Stimulated activated CD4-positive, alpha-beta T cell treated with anti-CD3 and anti-CD28 coated beads, Interleukin-1b, Interleukin-23, amount 100 ng/mL, for 24 hours (primary cell): Measurements from ENCODE around the gene LRRC27.
"Not testable (repeated sequence)": the region's sequence is repeated elsewhere in the genome, so short reads cannot be mapped to it uniquely, and the experiment has no call there.

Experiments used
- DNase-seq, 4 experiments: peaks; one replicate each; pipeline ENCODE4 v3.0.0-alpha.2; 2020; ENCODE audit warnings: low read depth in 4 of 4, low spot score in 1 of 4

Gene LRRC27

GRCh38 chr10:132314336-132314735 is 17.7 kb upstream of the LRRC27 start:
- DNase-seq: no peak

DNA sequence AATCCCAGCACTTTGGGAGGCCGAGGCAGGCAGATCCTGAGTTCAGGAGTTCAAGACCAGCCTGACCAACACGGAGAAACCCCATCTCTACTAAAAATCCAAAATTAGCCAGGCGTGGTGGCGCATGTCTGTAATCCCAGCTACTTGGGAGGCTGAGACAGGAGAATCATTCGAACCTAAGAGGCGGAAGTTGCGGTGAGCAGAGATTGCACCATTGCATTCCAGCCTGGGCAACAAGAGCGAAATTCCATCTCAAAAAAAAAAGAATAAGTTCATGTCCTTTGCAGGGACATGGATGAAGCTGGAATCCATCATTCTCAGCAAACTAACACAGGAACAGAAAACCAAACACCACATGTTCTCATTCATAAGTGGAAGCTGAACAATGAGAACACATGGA is 17.1 kb upstream of the LRRC27 start:
- DNase-seq: not testable (repeated sequence)

DNA sequence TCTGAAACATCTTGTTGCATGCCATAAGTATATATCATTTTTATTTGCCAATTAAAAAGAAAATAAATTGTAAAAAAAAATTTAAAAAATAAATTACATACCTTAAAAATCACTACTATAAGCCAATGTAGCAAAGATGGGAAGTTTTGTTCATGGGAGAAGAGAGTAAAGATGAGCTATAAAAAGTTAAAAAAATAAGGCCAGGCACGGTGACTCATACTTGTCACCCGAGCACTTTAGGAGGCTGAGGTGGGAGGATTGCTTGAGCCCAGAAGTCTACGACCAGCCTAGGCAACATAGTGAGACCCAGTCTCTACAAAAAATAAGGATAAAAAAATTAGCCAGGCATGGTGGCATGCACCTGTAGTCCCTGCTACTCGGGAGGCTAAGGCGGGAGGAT is 15.9 kb upstream of the LRRC27 start:
- no peak for DNase-seq

DNA sequence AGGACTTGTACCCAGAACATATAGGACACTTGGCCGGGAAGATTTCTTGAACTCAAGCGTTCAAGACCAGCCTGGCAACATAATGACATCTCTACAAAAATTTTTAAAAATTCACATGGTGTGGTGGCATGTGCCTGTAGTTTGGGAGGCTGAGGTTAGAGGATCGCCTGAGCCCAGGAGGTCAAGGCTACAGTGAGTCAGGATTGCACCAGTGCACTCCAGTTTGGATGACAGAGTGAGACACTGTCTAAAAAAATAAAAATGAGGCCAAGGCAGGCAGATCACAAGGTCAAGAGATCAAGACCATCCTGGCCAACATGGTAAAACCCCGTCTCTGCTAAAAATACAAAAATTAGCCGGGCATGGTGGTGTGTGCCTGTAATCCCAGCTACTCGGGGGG is 14.5 kb upstream of the LRRC27 start:
- DNase-seq: not testable (repeated sequence)

DNA sequence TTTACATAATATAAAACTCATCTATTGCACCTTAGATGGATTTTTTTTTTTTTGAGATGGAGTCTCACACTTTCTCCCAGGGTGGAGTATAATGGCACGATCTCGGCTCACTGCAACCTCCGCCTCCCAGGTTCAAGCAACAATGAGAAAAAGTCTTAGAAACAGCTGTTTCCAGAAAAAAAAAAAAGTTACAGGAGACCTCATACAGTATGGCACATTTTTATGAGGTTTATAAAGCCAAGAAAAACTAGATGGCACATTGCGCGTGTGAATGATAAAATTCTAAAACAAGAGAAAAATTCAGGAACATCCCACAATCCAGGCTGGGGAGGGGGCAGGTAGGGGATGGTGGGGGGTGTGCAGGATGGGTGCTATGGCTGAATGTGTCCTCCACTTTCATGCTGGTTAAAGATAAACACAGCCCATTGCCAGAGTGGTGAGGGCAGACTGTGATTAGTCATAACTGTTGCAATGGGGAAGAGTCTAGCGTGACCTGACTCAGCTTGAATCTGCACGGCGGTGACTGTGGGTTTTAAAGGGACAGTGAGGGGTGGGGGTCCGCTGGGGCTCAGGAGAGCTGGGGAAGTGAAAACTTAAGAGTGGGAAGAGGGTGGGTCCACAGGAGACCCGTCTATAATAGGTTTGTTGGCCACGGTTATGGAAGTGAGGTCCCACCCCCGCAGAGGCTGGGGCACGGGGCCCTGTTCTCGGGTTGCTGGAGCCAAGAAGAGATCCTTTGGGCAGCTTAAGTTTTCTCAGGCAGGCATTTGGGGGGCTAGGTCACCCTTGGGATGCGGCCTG is 11.9 kb upstream of the LRRC27 start:
- DNase-seq: no peak

- no peak for DNase-seq
Measured at GRCh38 chr10:132320654-132321469, 11.1 kb upstream of the LRRC27 start.

DNA sequence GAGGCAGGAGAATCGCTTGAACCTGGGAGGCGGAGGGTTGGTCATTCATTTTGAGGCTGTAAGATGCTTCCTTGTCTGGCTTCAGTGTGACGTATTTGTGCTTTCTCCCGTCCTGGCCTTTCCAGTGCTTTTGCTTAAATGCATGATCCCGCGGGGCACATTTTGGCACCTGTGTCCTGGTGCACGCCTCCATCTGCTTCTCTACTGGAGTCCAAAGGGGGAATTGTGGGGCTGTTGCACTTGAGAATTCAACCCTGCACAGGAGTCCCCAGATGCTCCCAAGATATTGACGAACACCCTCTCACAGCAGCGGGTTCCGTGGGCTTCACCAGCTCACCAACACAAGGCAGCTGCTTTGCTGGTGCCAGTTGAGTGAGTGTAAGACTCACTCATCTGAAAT is 10.3 kb upstream of the LRRC27 start:
- DNase-seq: no peak

DNA sequence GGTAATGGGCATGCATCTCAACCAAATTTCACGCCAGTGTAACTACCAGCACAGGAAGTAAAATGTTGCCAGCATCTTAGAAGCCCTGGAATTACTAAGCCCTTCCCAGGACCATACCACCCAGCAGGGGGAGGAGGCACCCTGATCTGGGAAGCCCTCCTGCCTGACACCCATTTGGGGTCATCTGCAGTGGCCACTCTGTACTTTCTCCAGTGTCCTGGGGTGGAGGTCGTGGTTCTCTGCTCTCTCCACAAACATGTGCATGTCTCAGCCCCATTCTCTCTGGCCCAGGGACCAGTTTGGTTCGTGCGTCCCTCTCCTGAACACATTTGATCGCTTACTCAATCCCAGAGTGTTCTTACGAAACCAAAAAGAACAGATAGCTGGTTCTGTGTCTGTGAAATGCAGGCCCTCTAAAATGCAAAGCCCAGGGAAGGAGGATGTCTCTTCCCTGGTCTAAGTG is 9.4 kb upstream of the LRRC27 start:
- DNase-seq: no peak

GRCh38 chr10:132324186-132324585 is 7.8 kb upstream of the LRRC27 start:
- DNase-seq: no peak

- no peak for DNase-seq
Measured at GRCh38 chr10:132326344-132326889, 5.6 kb upstream of the LRRC27 start.

- peak in 2 of 4 experiments; percentile 35 to 55 for DNase-seq
Measured at GRCh38 chr10:132326925-132327324, 5.1 kb upstream of the LRRC27 start.

GRCh38 chr10:132328106-132328505 is 3.9 kb upstream of the LRRC27 start:
- DNase-seq: no peak

DNA sequence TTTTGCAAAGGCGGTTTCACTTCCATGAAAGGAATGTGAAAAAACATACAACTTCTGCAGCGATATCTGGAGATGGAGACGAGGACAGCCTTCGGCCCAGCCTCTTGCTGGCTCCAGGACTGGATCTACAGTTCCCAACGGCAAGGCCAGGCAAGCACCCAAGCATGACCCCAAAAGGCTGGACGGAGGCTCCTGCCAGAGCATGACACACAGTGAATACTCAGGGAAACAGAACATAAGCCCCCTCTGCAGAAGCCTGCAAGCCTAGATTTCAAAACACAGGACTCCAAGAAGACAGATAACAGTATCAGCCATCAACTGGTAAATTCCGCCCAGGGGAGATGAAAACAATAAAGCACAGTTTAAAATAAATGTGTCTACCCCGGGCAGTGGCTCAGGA is 3.3 kb upstream of the LRRC27 start:
- no peak for DNase-seq

- no peak for DNase-seq
Measured at GRCh38 chr10:132329565-132330485, 2.2 kb upstream of the LRRC27 start.

DNA sequence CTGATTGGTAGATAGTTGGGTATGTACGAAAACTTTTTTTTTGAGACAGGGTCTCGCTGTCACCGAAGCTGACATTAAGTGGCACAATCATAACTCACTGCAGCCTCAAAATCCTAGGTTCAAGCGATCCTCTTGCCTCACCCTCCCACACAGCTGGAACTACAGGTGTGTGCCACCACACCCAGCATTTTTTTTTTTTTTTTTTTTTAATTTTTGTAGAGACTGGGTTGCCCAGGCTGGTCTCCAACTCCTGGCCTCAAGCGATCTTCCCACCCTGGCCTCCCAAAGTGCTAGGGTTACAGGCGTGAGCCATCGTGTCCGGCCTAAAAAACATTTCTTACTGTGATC is 1.5 kb upstream of the LRRC27 start:
- no peak for DNase-seq

DNA sequence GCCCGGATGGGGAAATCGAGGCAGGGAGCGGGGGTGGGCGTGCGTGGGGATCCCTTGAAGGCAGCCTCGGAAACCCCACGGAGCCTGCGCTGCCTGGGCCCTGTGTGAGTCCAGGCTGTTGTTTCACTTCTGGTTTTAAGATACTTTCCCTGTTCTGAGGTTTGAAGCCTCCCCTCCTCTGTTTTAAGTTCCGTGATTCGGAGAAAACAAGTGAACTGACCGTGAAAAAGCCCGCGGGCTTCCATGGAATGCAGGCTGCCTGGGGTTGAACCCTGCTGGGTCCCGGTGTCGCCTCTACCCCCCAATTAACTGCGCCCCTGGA is 401 bp downstream of the LRRC27 start:
- no peak for DNase-seq

DNA sequence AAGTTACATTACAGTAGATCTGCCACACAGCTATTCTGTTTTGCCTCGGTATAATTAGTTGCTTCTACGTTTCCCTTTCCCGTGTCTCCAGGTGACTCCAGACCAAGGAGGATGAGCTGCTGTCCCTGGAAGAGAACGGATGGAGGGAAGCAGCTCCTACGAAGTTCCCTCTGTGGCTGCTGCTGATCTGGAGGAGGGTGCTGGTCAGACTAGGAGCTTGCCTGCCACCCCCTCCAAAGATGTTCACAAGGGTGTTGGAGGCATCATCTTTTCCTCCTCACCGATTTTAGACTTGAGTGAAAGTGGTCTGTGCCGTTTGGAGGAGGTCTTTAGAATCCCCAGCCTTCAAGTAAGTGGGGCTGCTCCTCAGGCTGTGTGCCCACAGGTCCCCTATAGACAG is 1.4 kb downstream of the LRRC27 start:
- DNase-seq: no peak

DNA sequence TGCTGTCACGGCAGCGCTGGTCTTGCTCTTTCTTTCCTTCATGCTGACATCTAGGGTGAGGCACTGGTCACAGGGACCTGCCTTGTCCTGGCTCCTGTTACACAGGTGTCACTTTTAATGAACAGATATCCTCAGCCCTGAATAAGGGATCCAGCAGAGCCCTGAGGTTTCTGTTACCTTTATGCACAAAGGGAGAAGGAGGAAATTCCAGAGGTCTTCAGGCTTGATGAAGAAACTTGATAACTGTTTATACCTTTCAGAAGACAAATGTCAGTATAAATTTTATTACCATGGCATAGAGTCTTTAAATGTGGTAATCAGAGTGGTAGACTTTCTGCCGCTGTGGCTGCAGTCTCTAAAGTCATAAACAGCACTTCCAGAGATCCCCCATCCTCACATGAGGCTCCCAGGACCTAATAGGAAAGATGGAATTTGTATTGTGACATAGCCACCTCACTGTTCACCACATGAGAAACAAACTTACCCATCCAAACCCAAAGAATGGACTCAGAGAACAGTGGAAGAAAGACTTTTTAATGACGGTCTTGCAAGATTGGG is 2.7 kb downstream of the LRRC27 start:
- DNase-seq: no peak

DNA sequence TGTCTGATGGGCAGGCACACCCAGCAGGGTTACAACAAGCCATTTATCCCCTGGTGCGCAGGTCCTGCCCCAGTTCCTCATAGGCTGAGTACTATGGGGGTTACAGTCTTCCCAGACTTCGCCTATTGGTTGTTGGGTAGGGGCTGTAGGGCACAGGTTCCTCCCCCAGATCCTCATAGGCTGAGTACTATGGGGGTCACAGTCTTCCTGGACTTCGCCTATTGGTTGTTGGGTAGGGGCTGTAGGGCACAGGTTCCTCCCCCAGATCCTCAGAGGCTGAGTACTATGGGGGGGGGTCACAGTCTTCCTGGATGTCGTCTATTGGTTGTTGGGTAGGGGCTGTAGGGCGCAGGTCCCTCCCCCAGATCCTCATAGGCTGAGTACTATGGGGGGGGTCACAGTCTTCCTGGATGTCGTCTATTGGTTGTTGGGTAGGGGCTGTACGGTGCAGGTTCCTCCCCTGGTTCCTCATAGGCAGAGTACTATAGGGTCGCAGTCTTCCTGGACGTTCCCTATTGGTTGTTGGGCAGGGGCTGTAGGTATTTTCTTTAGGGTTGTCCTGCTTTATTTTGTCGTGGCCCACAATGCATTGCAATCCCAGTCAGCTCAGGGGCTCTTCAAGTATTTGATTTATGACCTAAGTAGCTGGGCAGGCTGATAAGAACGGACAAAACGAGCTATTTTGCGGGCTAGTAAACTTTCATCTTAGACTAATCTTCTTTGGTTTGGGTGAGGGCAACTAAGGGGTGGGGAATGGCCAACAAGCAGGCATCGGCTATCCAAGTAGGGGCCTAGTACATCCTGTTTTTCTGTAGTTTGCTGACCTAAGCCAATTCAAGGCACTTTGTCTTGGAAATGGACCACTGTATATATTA is 3.4 kb downstream of the LRRC27 start:
- no peak for DNase-seq
